K562 (cell line): ENCODE measurements around the gene HMCN1. TPM values are rescaled to one million over a fixed set of nuclear protein-coding genes. Genes with fewer than 3 reads are reported as not detected.
A peak's percentile ranks its signal among the peaks of the same experiment; 100 is the strongest.

Experiments used
- ATAC-seq: fragments of 200-7000 bp; cut with Tn5 transposase; 3 replicates; pipeline ENCODE4 v1.9.1; 2020; ENCODE audit warnings: moderate library complexity
- BruUV-seq: library from RNA; stranded (reverse); fragments of 400-500 nt; replicated peaks from 2 replicates; lab custom pipeline; 2021; lab: Mats Ljungman, UMichigan
- CTCF ChIA-PET: fragments of 300-600 bp; formaldehyde crosslinking; extraction: SDS; loops from one replicate; lab custom pipeline; 2021; ENCODE audit warnings: low intra/inter-chr PET ratio; lab: Yijun Ruan, JAX
- POLR2A ChIA-PET: fragments of 300-600, 350-650 bp; sonication (Branson Sonifier 250); formaldehyde crosslinking; extraction: SDS; loops from one replicate; lab custom pipeline; 2021; ENCODE audit warnings: antibody characterized with exemption, inconsistent platforms; lab: Yijun Ruan, JAX
- DNase-seq, 4 experiments: peaks; one replicate each; pipeline versions ENCODE4 v3.0.0 to v3.0.0-alpha.2; 2011 to 2018; ENCODE audit warnings: low spot score in 3 of 4, mixed read lengths in 3 of 4; ENCODE audit errors: extremely low read depth in 1 of 4
- FAIRE-seq: peaks from 2 replicates; lab custom pipeline; 2011; peaks lifted over from hg19 to GRCh38; lab: Jason Lieb, UNC
- H2AFZ ChIP-seq: 2 replicates; pipeline ENCODE4 v1.6.0; 2011; ENCODE audit warnings: low read depth, low read length, control low read depth, inconsistent platforms
- H3K27ac ChIP-seq: fragments of 200-600 bp; 3 replicates; pipeline ENCODE4 v1.8.0; 2011; ENCODE audit warnings: low read depth, mild to moderate bottlenecking, control low read depth, inconsistent platforms, low read length, moderate library complexity, mixed read lengths; ENCODE audit errors: extremely low read depth
- H3K27me3 ChIP-seq, 2 experiments: fragments of 300-600 bp in 1 of 2; 2 replicates in 1 of 2; 3 replicates in 1 of 2; pipeline versions ENCODE4 v1.6.0 to v1.8.0; 2011; ENCODE audit warnings: inconsistent platforms in 2 of 2, low read length in 2 of 2, mild to moderate bottlenecking in 1 of 2, mixed read lengths in 1 of 2, moderate library complexity in 1 of 2; ENCODE audit not compliant: control insufficient read depth in 2 of 2, insufficient read depth in 2 of 2
- H3K36me3 ChIP-seq: fragments of 300-600 bp; 3 replicates; pipeline ENCODE4 v1.8.0; 2011; ENCODE audit warnings: mild to moderate bottlenecking, low read length, inconsistent platforms; ENCODE audit not compliant: control insufficient read depth, insufficient read depth
- H3K4me1 ChIP-seq, 2 experiments: fragments of 200-600 bp in 1 of 2; replicated peaks in 1 of 2; 2 replicates in 1 of 2; 3 replicates in 1 of 2; pipeline versions ENCODE4 v1.5.1 to v1.8.0; 2011; ENCODE audit warnings: inconsistent platforms in 2 of 2, low read length in 2 of 2, mild to moderate bottlenecking in 1 of 2, mixed read lengths in 1 of 2, moderate library complexity in 1 of 2; ENCODE audit not compliant: control insufficient read depth in 2 of 2, insufficient read depth in 2 of 2
- H3K4me2 ChIP-seq: 2 replicates; pipeline ENCODE4 v1.6.1; 2011; ENCODE audit warnings: low read length, control low read depth, inconsistent platforms, mixed read lengths; ENCODE audit not compliant: insufficient read depth
- H3K4me3 ChIP-seq: fragments of 200-600 bp; sonication (generic), shearing (Covaris generic); 2 replicates; pipeline ENCODE4 v1.5.1; 2016; ENCODE audit warnings: control low read depth, inconsistent platforms
- H3K79me2 ChIP-seq: fragments of 200-600 bp; 3 replicates; pipeline ENCODE4 v1.8.0; 2011; ENCODE audit warnings: low read length, inconsistent platforms; ENCODE audit not compliant: control insufficient read depth, insufficient read depth
- H3K9ac ChIP-seq, 2 experiments: 2 replicates each; pipeline versions ENCODE4 v1.6.0 to v1.6.1; 2011; ENCODE audit warnings: low read depth in 2 of 2, low read length in 2 of 2, control low read depth in 1 of 2, inconsistent platforms in 1 of 2, mild to moderate bottlenecking in 1 of 2, mixed read lengths in 1 of 2; ENCODE audit not compliant: insufficient read depth in 1 of 2
- H3K9me1 ChIP-seq: one replicate; pipeline ENCODE4 v1.6.0; 2011; ENCODE audit warnings: inconsistent platforms, mild to moderate bottlenecking, low read length, moderate library complexity; ENCODE audit not compliant: control insufficient read depth, insufficient read depth
- H3K9me3 ChIP-seq: replicated peaks from 2 replicates; pipeline ENCODE4 v1.5.1; 2011; ENCODE audit warnings: low read depth, low read length, inconsistent platforms; ENCODE audit not compliant: control insufficient read depth, insufficient read depth
- H4K20me1 ChIP-seq: replicated peaks from 2 replicates; pipeline ENCODE4 v1.6.1; 2011; ENCODE audit warnings: low read length, inconsistent platforms, mixed read lengths; ENCODE audit not compliant: control insufficient read depth, insufficient read depth
- CBFA2T3 ChIP-seq: fragments of 450-650 bp; IDR thresholded peaks from 2 replicates; pipeline ENCODE4 v1.6.1; 2017
- CEBPG ChIP-seq, 3 experiments: fragments of 200-800 bp in 1 of 3; sonication (Bioruptor generic) in 1 of 3; sonication (generic) in 1 of 3; formaldehyde crosslinking in 1 of 3; IDR thresholded peaks in 2 of 3; conservative IDR thresholded peaks in 1 of 3; 2 replicates each; pipeline versions ENCODE4 v1.6.1 to v1.8.0; 2016 to 2022; ENCODE audit warnings: missing compliant biosample characterization in 2 of 3, missing genetic modification characterization in 2 of 3, mild to moderate bottlenecking in 1 of 3, missing genetic modification reagents in 1 of 3
- FOXJ2 ChIP-seq: fragments of 200-800 bp; sonication (Bioruptor generic); IDR thresholded peaks from 2 replicates; pipeline ENCODE4 v1.6.1; 2016; ENCODE audit warnings: missing genetic modification characterization, missing compliant biosample characterization
- FOXM1 ChIP-seq, 2 experiments: fragments of 450-650 bp in 1 of 2; sonication (generic) in 1 of 2; formaldehyde crosslinking in 1 of 2; IDR thresholded peaks; 2 replicates each; pipeline versions ENCODE4 v1.6.1 to v1.9.0; 2017 to 2022; ENCODE audit warnings: low read depth in 2 of 2, mild to moderate bottlenecking in 2 of 2, missing genetic modification reagents in 1 of 2, moderate library complexity in 1 of 2
- WGBS: fragments of 100-300 bp; shearing (Covaris generic); methylation state at CpG from one replicate; pipeline ENCODE4 v1.1.6; 2016; ENCODE audit warnings: low coverage, mixed read lengths; ENCODE audit not compliant: insufficient coverage; ENCODE audit errors: missing lambda C conversion rate; 5-methylcytosine and 5-hydroxymethylcytosine counted together
- in situ Hi-C: fragments of 300-500 bp; cut with MboI; formaldehyde crosslinking; loops from 4 replicates; pipeline ENCODE4 v1.15.0; 2018; ENCODE audit warnings: inconsistent platforms, mixed read lengths
- intact Hi-C: fragments of 100-400 bp; cut with micrococcal nuclease; formaldehyde crosslinking; loops from 2 replicates; pipeline ENCODE4 v1.14.2; 2022
- polyA plus RNA-seq, 8 experiments: library from polyadenylated mRNA; depleted of rRNA in 4 of 8; stranded (reverse) in 5 of 8; unstranded in 3 of 8; fragments of >200 nt; fragmentation: Nextera tagmentation in 2 of 8; fragmentation: Illumina TruSeq in 1 of 8; extraction: Ambion mirVana in 2 of 8; extraction: Trizol in 1 of 8; gene quantifications; 2 replicates each; pipeline versions ENCODE4 v1.2.1 to v1.2.3, GENCODE V29; 2011 to 2014; ENCODE audit warnings: inconsistent platforms in 1 of 8, missing spikeins in 1 of 8
- total RNA-seq, 7 experiments: library from RNA; depleted of rRNA in 6 of 7; stranded (reverse); fragments of >200 nt in 6 of 7; fragmentation: Illumina TruSeq in 2 of 7; extraction: Trizol in 2 of 7; gene quantifications; 2 replicates each; pipeline versions ENCODE4 v1.2.1 to v1.2.3, GENCODE V29; 2011 to 2021; ENCODE audit warnings: low replicate concordance in 1 of 7

Gene HMCN1
- total and polyA plus RNA-seq, 9 of the 15 experiments (the other 6 are each of a cell fraction or from before 2014, with no cell fraction given): 0.07 to 0.36 (median 0.21) TPM

DNA sequence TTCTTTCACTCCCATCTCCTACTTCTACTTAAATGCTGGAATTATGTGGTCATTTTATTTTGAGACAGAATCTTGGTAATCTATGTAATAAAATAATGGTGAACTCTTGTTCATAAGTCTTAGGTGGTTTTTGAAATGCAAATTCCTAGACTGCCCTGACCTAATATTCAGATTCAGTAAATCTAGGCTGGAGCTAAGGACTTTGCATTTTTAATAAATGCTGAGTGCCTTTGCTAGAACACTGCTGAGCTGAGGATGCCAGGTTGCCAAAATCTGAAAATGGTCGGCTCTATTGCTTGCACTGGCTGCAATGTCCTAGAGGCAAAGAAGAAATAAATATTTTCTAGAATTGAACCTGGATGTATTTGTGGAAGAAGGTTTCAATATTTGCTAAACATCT lies 187.4 kb downstream of the HMCN1 start:
- intact Hi-C loops: no loop called here
- ChIA-PET POLR2A (no interaction called here), CTCF (no interaction called here)
- Histone ChIP-seq H3K4me3 (no peak overlapping the region), H3K79me2 (no peaks in the 10 kb centered on the region), H2AFZ (no peak overlapping the region), H3K9me3 (no peaks in the 10 kb centered on the region), H3K9me1 (no peaks in the 10 kb centered on the region), H3K27ac (no peak overlapping the region), H3K4me2 (no peak overlapping the region), H4K20me1 (no peaks in the 10 kb centered on the region), H3K9ac (no peak overlapping the region), H3K4me1 (no peaks in the 10 kb centered on the region), H3K36me3 (no peaks in the 10 kb centered on the region), H3K27me3 (no peaks in the 10 kb centered on the region; a peak in 1 of 5 replicates)
- ATAC-seq: no peak
- WGBS: 0% methylated on average over 1 of the region's 1 CpG
- no peak for DNase-seq
- FAIRE-seq: no peak
- BruUV-seq: no TSS peak
- TF ChIP-seq FOXM1 (IDR thresholded peaks at IDR 0.05; ENCODE audit: low read depth) (no peak), FOXM1 (CRISPR knock-in tag; IDR thresholded peaks at IDR 0.05; ENCODE audit: low read depth) (no peak)
- in situ Hi-C loops: no loop called here

DNA sequence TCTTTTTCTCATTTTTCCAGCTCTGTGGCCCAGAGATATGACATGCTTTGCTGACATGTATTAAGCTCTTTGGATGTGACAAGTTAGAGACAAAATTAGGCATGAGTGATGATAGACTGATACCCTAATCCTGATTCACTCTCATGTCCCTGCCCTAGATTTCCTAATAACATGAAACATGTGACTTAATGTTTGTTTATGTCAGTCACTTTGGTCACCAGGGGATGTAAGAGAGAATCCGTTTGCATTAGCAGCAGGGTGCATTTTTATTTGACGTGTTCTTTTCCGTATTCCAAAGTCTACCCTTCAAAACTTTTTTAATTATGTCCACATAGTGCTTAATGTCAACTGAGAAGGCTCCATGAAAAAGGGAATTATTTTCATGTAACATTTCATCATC lies 192.4 kb downstream of the HMCN1 start:
- ChIA-PET POLR2A (no interaction called here), CTCF (no interaction called here)
- Histone ChIP-seq H3K4me1 (no peaks in the 10 kb centered on the region), H3K27ac (no peak overlapping the region), H3K9me3 (no peaks in the 10 kb centered on the region), H3K79me2 (no peaks in the 10 kb centered on the region), H3K9ac (no peak overlapping the region), H4K20me1 (no peaks in the 10 kb centered on the region), H3K27me3 (no peaks in the 10 kb centered on the region; a peak in 1 of 5 replicates), H3K9me1 (no peaks in the 10 kb centered on the region), H3K36me3 (no peaks in the 10 kb centered on the region), H2AFZ (no peak overlapping the region), H3K4me2 (no peak overlapping the region), H3K4me3 (no peak overlapping the region)
- TF ChIP-seq FOXJ2 (tag) (0 out of 2 replicates have a peak, but pooled peaks have one; percentile 21), CBFA2T3 (no peak), CEBPG (CRISPR knock-in tag; IDR thresholded peaks at IDR 0.05) (no peak), CEBPG (tag; conservative IDR thresholded peaks at IDR 0.05 in 1 of 2, IDR thresholded peaks at IDR 0.05 in 1 of 2) (0 out of 4 replicates have a peak, but pooled peaks of 1 of the 2 experiments have one; percentile 32)
- intact Hi-C loops: no loop called here
- no TSS peak for BruUV-seq
- 0% methylated on average over 3 of the region's 3 CpGs for WGBS
- FAIRE-seq (peak; percentile 32), DNase-seq (no peak), ATAC-seq (no peak)
- in situ Hi-C loops: no loop called here
